Chondrocyte (in vitro differentiated cells): ENCODE data around the gene ALDH16A1. TPM values are rescaled to one million over a fixed set of nuclear protein-coding genes. Genes with fewer than 3 reads are reported as not detected.

Experiments
- DNase-seq: peaks from one replicate; pipeline ENCODE4 v3.0.0; 2021; ENCODE audit warnings: mixed read lengths, low spot score
- H3K27ac Mint-ChIP-seq: one replicate; pipeline ENCODE4 v1.8.0; 2021; ENCODE audit warnings: mild to moderate bottlenecking, moderate library complexity, mixed read lengths; ENCODE audit not compliant: unreplicated experiment
- H3K27me3 Mint-ChIP-seq: 2 replicates; pipeline ENCODE4 v1.8.0; 2021; ENCODE audit warnings: low read depth, mixed read lengths
- H3K36me3 Mint-ChIP-seq: 2 replicates; pipeline ENCODE4 v1.8.0; 2021; ENCODE audit warnings: low read depth, mixed read lengths
- H3K4me1 Mint-ChIP-seq: 2 replicates; pipeline ENCODE4 v1.8.0; 2021; ENCODE audit warnings: low read depth, mild to moderate bottlenecking, mixed read lengths
- H3K4me3 Mint-ChIP-seq: one replicate; pipeline ENCODE4 v1.8.0; 2021; ENCODE audit warnings: mild to moderate bottlenecking, moderate library complexity, mixed read lengths; ENCODE audit not compliant: unreplicated experiment
- H3K9me3 Mint-ChIP-seq: 2 replicates; pipeline ENCODE4 v1.8.0; 2021; ENCODE audit warnings: low read depth, mixed read lengths
- CTCF ChIP-seq: fragments of 200-600 bp; sonication (generic); IDR thresholded peaks from 2 replicates; pipeline ENCODE4 v1.5.0; 2021; ENCODE audit warnings: antibody characterized with exemption, mild to moderate bottlenecking, moderate library complexity
- total RNA-seq: library from RNA; stranded (reverse); gene quantifications from 3 replicates; pipeline ENCODE4 v1.2.1, GENCODE V29; 2021

Gene ALDH16A1
- total RNA-seq, 1 donor from 2014 or later: 23.2 TPM

GRCh38 chr19:49488046-49488862 lies 35.2 kb downstream of the ALDH16A1 start:
- Mint-ChIP-seq H3K27ac (peak overlapping the region; percentile 97), H3K36me3 (peaks cover 43% of the 10 kb centered on the region), H3K27me3 (no peaks in the 10 kb centered on the region), H3K4me3 (peak overlapping the region; percentile 95), H3K4me1 (peaks cover 24% of the 10 kb centered on the region), H3K9me3 (no peaks in the 10 kb centered on the region)
- TF ChIP-seq CTCF: no peak
- no peak for DNase-seq

GRCh38 chr19:49488863-49489537 lies 36.0 kb downstream of the ALDH16A1 start:
- H3K27me3 Mint-ChIP-seq: no peaks in the 10 kb centered on the region
- H3K4me3 Mint-ChIP-seq: peak overlapping the region; percentile 95
- peaks cover 43% of the 10 kb centered on the region for H3K36me3 Mint-ChIP-seq
- peaks cover 24% of the 10 kb centered on the region for H3K4me1 Mint-ChIP-seq
- TF ChIP-seq CTCF: no peak
- H3K9me3 Mint-ChIP-seq: no peaks in the 10 kb centered on the region
- H3K27ac Mint-ChIP-seq: peak overlapping the region; percentile 97
- no peak for DNase-seq

- H3K27ac Mint-ChIP-seq: peak overlapping the region; percentile 97
- H3K27me3 Mint-ChIP-seq: no peaks in the 10 kb centered on the region
- no peak for TF ChIP-seq CTCF
- no peaks in the 10 kb centered on the region for H3K9me3 Mint-ChIP-seq
- peak overlapping the region; percentile 95 for H3K4me3 Mint-ChIP-seq
- peaks cover 43% of the 10 kb centered on the region for H3K36me3 Mint-ChIP-seq
- no peak for DNase-seq
- H3K4me1 Mint-ChIP-seq: peaks cover 24% of the 10 kb centered on the region
These were observed 36.7 kb downstream of the ALDH16A1 start for GRCh38 chr19:49489601-49490167.

- Mint-ChIP-seq H3K27me3 (no peaks in the 10 kb centered on the region), H3K27ac (peak overlapping the region; percentile 97), H3K36me3 (peaks cover 43% of the 10 kb centered on the region), H3K9me3 (no peaks in the 10 kb centered on the region), H3K4me3 (peak overlapping the region; percentile 95), H3K4me1 (peaks cover 24% of the 10 kb centered on the region)
- DNase-seq: no peak
- TF ChIP-seq CTCF: no peak
These were observed 37.4 kb downstream of the ALDH16A1 start for GRCh38 chr19:49490287-49491029.
